AG04450 (cell line): Measurements from ENCODE around the gene RASA3. TPM values are rescaled to one million over a fixed set of nuclear protein-coding genes. Genes with fewer than 3 reads are reported as not detected.

Experiments used
- CTCF ChIA-PET: fragments of 300-600, 350-600 bp; formaldehyde crosslinking; extraction: SDS; loops from one replicate; lab custom pipeline; 2022; ENCODE audit warnings: antibody characterized with exemption, inconsistent platforms; lab: Charles Lee
- POLR2A ChIA-PET: fragments of 350-600 bp; formaldehyde crosslinking; extraction: SDS; loops from one replicate; lab custom pipeline; 2021; ENCODE audit warnings: antibody characterized with exemption, inconsistent platforms; lab: Yijun Ruan, JAX
- DNase-seq: peaks from one replicate; pipeline ENCODE4 v3.0.0-alpha.2; 2011; ENCODE audit warnings: low read depth, low spot score
- H3K27ac ChIP-seq: one replicate; pipeline ENCODE4 v1.5.1; 2012; ENCODE audit warnings: low read depth, low read length, control low read depth
- H3K27me3 ChIP-seq: one replicate; pipeline ENCODE4 v1.6.0; 2012; ENCODE audit warnings: low read length; ENCODE audit not compliant: control insufficient read depth, insufficient read depth
- H3K4me3 ChIP-seq: 2 replicates; pipeline ENCODE4 v1.5.1; 2011; ENCODE audit warnings: mild to moderate bottlenecking, low read depth, low read length, control low read depth
- H3K9me3 ChIP-seq: 2 replicates; pipeline ENCODE4 v1.5.1; 2012; ENCODE audit warnings: low read length; ENCODE audit not compliant: control insufficient read depth, insufficient read depth
- CTCF ChIP-seq: IDR thresholded peaks from 2 replicates; pipeline ENCODE4 v1.5.1; 2011; ENCODE audit warnings: low read depth, low read length, control low read depth, inconsistent platforms
- polyA plus RNA-seq: library from polyadenylated mRNA; depleted of rRNA; stranded (reverse); fragments of >200 nt; gene quantifications from 2 replicates; pipeline ENCODE4 v1.2.3, GENCODE V29; 2011

Gene RASA3
- polyA plus RNA-seq, 1 experiment: 25.2 TPM

- Histone ChIP-seq H3K27ac (peak overlapping the region; percentile 99), H3K9me3 (peaks cover 8% of the 10 kb centered on the region; the same call in 1 of the 2 replicates), H3K27me3 (no peaks in the 10 kb centered on the region), H3K4me3 (no peak overlapping the region)
- CTCF ChIA-PET: no interaction called here
- DNase-seq: no peak
- TF ChIP-seq CTCF: no peak
- POLR2A ChIA-PET: interaction anchor here (1.4 kb wide), 1 partner anchor 44 kb away, joined by 11 read pairs; no protein-coding TSS in a partner anchor
Observed at GRCh38 chr13:114067381-114067885, 65.0 kb downstream of the RASA3 start.

GRCh38 chr13:114066956-114067355, 65.5 kb downstream of the RASA3 start:
- peaks cover 8% of the 10 kb centered on the region; the same call in 1 of the 2 replicates for H3K9me3 ChIP-seq
- DNase-seq: no peak
- H3K4me3 ChIP-seq: no peak overlapping the region
- ChIA-PET POLR2A (interaction anchor here (1.4 kb wide), 1 partner anchor 45 kb away, joined by 11 read pairs; no protein-coding TSS in a partner anchor), CTCF (no interaction called here)
- no peaks in the 10 kb centered on the region for H3K27me3 ChIP-seq
- peak overlapping the region; percentile 99 for H3K27ac ChIP-seq
- TF ChIP-seq CTCF: no peak

- TF ChIP-seq CTCF: no peak
- POLR2A ChIA-PET: interaction anchor here (1.0 to 2.6 kb wide), 12 partner anchors 12 to 245 kb away, joined by 3 to 15 read pairs (median 6); partner anchors contain the start of gene RASA3
- Histone ChIP-seq H3K27ac (peak overlapping the region; percentile 99), H3K9me3 (peaks cover 8% of the 10 kb centered on the region; the same call in 1 of the 2 replicates), H3K4me3 (no peak overlapping the region), H3K27me3 (no peaks in the 10 kb centered on the region)
- CTCF ChIA-PET: interaction anchor here (1.1 kb wide), 1 partner anchor 103 kb away, joined by 3 read pairs; no protein-coding TSS in a partner anchor
- DNase-seq: no peak
Observed at GRCh38 chr13:114065926-114066774, 66.3 kb downstream of the RASA3 start.

GRCh38 chr13:114065141-114065925, 67.1 kb downstream of the RASA3 start:
- peaks cover 9% of the 10 kb centered on the region; the same call in 1 of the 2 replicates for H3K9me3 ChIP-seq
- CTCF ChIA-PET: interaction anchor here (1.1 kb wide), 1 partner anchor 104 kb away, joined by 3 read pairs; no protein-coding TSS in a partner anchor
- POLR2A ChIA-PET: interaction anchor here (0.8 to 2.6 kb wide), 14 partner anchors 13 to 244 kb away, joined by 3 to 15 read pairs (median 5); partner anchors contain the start of gene RASA3
- H3K27ac ChIP-seq: peak overlapping the region; percentile 99
- H3K27me3 ChIP-seq: no peaks in the 10 kb centered on the region
- H3K4me3 ChIP-seq: peak overlapping the region; percentile 53
- TF ChIP-seq CTCF: 0 out of 2 replicates have a peak, but pooled peaks have one; percentile 4
- peak; percentile 92 for DNase-seq
